ENCODE measurements around the gene MLLT3. TPM values are rescaled to one million over a fixed set of nuclear protein-coding genes. Genes with fewer than 3 reads are reported as not detected.

MLLT3 gene
- total and polyA plus RNA-seq, 2 donors (not counting 1 experiment from before 2014, with no cell fraction given) = 37.3 to 43.8 TPM

DNA sequence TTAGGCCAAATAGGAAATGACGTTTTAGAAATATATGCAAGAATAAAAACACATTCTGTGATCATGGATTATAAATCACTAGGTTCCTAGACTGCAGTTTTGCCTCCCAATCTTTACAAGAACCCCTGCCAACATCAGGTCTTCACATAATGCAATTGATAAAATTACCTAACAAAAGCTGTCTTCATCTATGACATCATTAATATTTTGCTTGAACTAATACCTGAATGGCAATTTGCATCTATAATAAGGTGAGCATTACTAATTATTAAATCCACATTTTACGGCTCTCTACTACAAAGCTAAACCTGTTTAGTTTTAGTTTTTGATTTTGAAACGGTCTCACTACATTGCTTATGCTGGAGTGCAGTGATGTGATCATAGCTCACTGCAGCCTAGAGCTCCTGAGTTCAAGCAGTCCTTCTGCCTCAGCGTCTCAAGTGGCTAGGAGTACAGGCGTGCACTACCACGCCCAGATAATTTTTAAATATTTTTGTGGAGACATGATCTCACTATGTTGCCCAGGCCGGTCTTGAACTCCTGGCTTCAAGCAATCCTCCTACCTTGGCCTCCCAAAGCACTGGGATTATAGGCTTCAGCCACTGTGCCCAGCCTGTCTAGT, 218.0 kb downstream of the MLLT3 start:
- Histone ChIP-seq H3K27me3 (ENCODE audit: control insufficient read depth, insufficient read depth, low read length) (no peaks in the 10 kb centered on the region), H3K4me1 (ENCODE audit: control insufficient read depth, extremely low read depth, insufficient read depth, low read length) (no peaks in the 10 kb centered on the region), H3K9ac (ENCODE audit: insufficient read depth, low read length) (no peak overlapping the region), H3K9me3 (ENCODE audit: control insufficient read depth, insufficient read depth, low read depth, low read length) (no peaks in the 10 kb centered on the region), H3K36me3 (ENCODE audit: control insufficient read depth, insufficient read depth, low read length) (no peaks in the 10 kb centered on the region), H4K20me1 (ENCODE audit: control insufficient read depth, extremely low read depth, insufficient read depth, low read length) (no peaks in the 10 kb centered on the region), H3K4me3 (replicated peaks in 1 of 4; ENCODE audit: control extremely low read depth in 1 of 4, insufficient read depth in 1 of 4, low read depth in 3 of 4, low read length in 4 of 4) (no peak overlapping the region), H2AFZ (ENCODE audit: low read length) (no peak overlapping the region), H3K27ac (ENCODE audit: insufficient read depth, low read length) (no peak overlapping the region), H3K79me2 (ENCODE audit: control insufficient read depth, insufficient read depth, low read length) (no peaks in the 10 kb centered on the region), H3K4me2 (ENCODE audit: extremely low read depth, insufficient read depth, low read length) (no peak overlapping the region)
- TF ChIP-seq EZH2 (IDR thresholded peaks at IDR 0.05; ENCODE audit: low read length, missing control alignments) = no peak
- TF ChIP-seq, protein P1, sequence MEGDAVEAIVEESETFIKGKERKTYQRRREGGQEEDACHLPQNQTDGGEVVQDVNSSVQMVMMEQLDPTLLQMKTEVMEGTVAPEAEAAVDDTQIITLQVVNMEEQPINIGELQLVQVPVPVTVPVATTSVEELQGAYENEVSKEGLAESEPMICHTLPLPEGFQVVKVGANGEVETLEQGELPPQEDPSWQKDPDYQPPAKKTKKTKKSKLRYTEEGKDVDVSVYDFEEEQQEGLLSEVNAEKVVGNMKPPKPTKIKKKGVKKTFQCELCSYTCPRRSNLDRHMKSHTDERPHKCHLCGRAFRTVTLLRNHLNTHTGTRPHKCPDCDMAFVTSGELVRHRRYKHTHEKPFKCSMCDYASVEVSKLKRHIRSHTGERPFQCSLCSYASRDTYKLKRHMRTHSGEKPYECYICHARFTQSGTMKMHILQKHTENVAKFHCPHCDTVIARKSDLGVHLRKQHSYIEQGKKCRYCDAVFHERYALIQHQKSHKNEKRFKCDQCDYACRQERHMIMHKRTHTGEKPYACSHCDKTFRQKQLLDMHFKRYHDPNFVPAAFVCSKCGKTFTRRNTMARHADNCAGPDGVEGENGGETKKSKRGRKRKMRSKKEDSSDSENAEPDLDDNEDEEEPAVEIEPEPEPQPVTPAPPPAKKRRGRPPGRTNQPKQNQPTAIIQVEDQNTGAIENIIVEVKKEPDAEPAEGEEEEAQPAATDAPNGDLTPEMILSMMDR (conservative IDR thresholded peaks at IDR 0.05 in 1 of 2, IDR thresholded peaks at IDR 0.05 in 1 of 2; ENCODE audit: low read depth in 1 of 2, low read length in 2 of 2) = no peak
- no peak for DNase-seq (ENCODE audit: low read depth in 2 of 2)

DNA sequence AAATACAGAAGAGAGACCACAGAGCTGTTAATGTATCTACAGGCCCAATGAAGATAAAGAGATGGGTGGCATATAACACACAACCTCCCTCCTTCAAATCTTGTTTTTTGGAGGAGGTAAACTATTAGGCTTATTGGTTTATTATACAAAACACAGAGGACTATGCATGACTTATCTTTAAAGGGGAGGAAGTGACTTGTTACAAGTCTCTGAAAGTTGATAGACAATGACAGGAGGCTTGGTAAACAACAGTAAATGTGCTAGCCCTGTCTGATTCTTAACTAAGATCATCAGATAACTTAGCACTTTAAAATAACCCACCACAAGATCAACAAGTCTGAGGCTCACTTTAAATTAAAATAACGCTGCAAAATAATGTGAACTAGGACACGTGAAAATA, 219.0 kb downstream of the MLLT3 start:
- Histone ChIP-seq H3K9me3 (ENCODE audit: control insufficient read depth, insufficient read depth, low read depth, low read length) (no peaks in the 10 kb centered on the region), H3K27me3 (ENCODE audit: control insufficient read depth, insufficient read depth, low read length) (no peaks in the 10 kb centered on the region), H3K36me3 (ENCODE audit: control insufficient read depth, insufficient read depth, low read length) (no peaks in the 10 kb centered on the region), H3K4me3 (replicated peaks in 1 of 4; ENCODE audit: control extremely low read depth in 1 of 4, insufficient read depth in 1 of 4, low read depth in 3 of 4, low read length in 4 of 4) (no peak overlapping the region), H4K20me1 (ENCODE audit: control insufficient read depth, extremely low read depth, insufficient read depth, low read length) (no peaks in the 10 kb centered on the region), H3K79me2 (ENCODE audit: control insufficient read depth, insufficient read depth, low read length) (no peaks in the 10 kb centered on the region), H3K4me2 (ENCODE audit: extremely low read depth, insufficient read depth, low read length) (no peak overlapping the region), H3K4me1 (ENCODE audit: control insufficient read depth, extremely low read depth, insufficient read depth, low read length) (no peaks in the 10 kb centered on the region), H3K27ac (ENCODE audit: insufficient read depth, low read length) (no peak overlapping the region), H3K9ac (ENCODE audit: insufficient read depth, low read length) (no peak overlapping the region), H2AFZ (ENCODE audit: low read length) (no peak overlapping the region)
- TF ChIP-seq, protein P1 (conservative IDR thresholded peaks at IDR 0.05 in 1 of 2, IDR thresholded peaks at IDR 0.05 in 1 of 2; ENCODE audit: low read depth in 1 of 2, low read length in 2 of 2) = no peak
- TF ChIP-seq EZH2 (IDR thresholded peaks at IDR 0.05; ENCODE audit: low read length, missing control alignments) = no peak
- no peak for DNase-seq (ENCODE audit: low read depth in 2 of 2)

DNA sequence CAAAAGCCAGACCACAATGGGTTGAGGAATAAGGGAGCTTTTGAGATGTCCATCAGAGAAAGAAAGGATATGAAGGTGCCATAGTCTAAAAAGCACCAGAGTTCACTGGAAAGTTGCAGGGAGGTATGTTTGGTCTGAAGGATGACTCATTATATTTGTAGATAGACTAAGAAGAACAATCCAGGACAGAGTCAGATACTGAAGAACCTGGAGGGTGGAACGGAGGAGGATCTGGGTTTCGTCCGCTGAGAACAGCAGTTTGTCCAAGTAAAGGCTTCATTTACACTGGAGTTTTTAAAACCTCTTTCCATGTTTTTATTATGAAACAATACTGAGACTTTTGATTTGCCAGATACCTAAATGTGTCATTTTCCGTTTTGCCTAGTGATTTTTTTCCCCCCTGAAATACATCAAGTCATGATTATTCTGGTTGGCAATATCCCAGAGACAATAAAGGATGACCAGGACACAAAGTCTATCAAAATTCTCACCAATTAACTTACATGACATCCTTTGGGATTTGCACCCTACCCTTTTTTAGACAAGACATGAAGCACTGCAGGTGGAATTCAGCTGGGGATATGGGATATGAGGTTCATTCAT, 219.9 kb downstream of the MLLT3 start:
- Histone ChIP-seq H3K4me3 (replicated peaks in 1 of 4; ENCODE audit: control extremely low read depth in 1 of 4, insufficient read depth in 1 of 4, low read depth in 3 of 4, low read length in 4 of 4) (no peak overlapping the region), H4K20me1 (ENCODE audit: control insufficient read depth, extremely low read depth, insufficient read depth, low read length) (no peaks in the 10 kb centered on the region), H3K4me1 (ENCODE audit: control insufficient read depth, extremely low read depth, insufficient read depth, low read length) (no peaks in the 10 kb centered on the region), H3K27me3 (ENCODE audit: control insufficient read depth, insufficient read depth, low read length) (no peaks in the 10 kb centered on the region), H3K79me2 (ENCODE audit: control insufficient read depth, insufficient read depth, low read length) (no peaks in the 10 kb centered on the region), H2AFZ (ENCODE audit: low read length) (no peak overlapping the region), H3K36me3 (ENCODE audit: control insufficient read depth, insufficient read depth, low read length) (no peaks in the 10 kb centered on the region), H3K9ac (ENCODE audit: insufficient read depth, low read length) (no peak overlapping the region), H3K4me2 (ENCODE audit: extremely low read depth, insufficient read depth, low read length) (no peak overlapping the region), H3K9me3 (ENCODE audit: control insufficient read depth, insufficient read depth, low read depth, low read length) (no peaks in the 10 kb centered on the region), H3K27ac (ENCODE audit: insufficient read depth, low read length) (no peak overlapping the region)
- no peak for TF ChIP-seq EZH2 (IDR thresholded peaks at IDR 0.05; ENCODE audit: low read length, missing control alignments)
- TF ChIP-seq, protein P1 (conservative IDR thresholded peaks at IDR 0.05 in 1 of 2, IDR thresholded peaks at IDR 0.05 in 1 of 2; ENCODE audit: low read depth in 1 of 2, low read length in 2 of 2) = no peak
- no peak for DNase-seq (ENCODE audit: low read depth in 2 of 2)
